ELF-1 (cell line): Measurements from ENCODE around the gene MRPS16.
"Not testable (repeated sequence)": the region's sequence is repeated elsewhere in the genome, so short reads cannot be mapped to it uniquely, and the experiment has no call there.

ENCODE experiments used
- DNase-seq: peaks from one replicate; pipeline ENCODE4 v3.0.0-alpha.2; 2016; ENCODE audit warnings: low read depth, low spot score

The MRPS16 gene

DNA sequence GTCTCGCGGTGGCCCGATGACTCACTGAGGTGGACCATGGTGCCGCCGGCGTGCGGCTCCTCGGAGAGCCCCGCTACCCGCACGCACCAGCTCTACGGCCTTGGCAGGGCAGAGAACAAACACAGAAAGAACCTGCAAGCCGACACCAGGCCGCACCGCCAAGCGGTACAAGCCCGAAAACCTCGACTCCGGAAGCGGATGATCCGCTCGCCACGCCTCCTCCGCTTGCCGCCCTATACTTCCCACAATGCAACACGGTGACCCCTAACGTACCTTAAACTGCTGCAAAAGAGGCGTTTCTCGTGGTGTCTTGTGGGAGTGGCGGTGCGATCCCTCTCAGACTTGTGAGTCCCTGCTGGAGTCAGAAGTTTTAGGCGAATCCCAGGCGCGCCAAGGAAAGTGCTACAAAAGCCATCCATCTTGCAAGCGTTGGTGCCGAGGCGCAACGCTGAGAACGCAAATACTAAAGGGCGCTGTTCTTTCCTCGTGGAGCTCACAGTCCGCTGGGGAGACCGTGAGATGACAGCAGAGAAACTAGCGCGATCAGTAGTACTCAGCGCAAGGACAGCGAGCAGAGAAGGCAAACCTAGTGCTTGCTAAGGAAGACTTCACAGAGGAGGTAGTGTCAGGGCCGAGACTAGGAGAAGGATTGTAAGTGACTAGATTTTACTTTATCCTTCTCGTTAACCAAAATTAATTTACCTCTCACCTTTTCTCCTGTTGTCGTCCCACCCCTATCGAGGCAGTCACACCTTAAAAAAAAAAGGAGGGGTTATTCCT, at the start of gene MRPS16:
Gene MRPS16 (minus strand): TSS at position 200 of the 780 bp plus-strand sequence. CDS start 162 bp downstream, at position 38.
- DNase-seq: peak; percentile 98

DNA sequence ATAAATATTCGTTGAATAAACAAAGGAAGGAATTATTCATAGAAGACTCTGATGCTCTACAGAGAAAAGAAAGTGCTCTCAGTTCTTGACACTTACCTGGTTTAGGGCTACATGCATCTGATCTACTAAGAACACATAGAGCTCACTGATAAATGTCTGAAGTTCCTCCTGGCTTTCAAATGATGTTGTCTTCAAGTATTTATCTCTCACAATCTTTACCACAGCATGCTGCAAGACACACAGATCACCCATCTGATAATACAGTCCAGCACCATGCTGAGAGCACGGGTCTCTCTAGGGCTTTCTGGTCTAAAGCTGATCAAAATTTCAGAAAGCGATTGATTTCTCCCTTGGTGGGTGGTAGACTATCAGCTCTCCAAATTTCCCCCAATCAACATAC, 44.5 kb upstream of the MRPS16 start:
- DNase-seq: no peak

DNA sequence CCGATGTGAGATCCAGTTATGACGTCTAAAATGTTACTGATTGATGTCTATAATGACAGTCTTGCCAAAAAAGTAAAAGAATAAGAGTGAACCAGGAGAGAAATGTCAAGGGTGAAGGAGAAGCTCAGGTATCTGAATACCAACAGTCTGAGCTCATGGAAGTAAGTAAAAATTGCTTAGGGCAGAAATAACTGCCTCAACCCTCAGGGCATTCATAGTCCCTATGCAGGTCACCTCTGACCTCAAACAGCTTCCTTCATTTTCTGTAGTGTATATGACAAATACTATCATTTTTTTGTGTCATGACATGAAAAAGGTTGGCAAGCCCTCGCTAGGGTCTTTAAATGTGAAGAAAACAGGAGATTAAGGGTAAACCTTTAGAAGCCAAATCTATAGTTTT, 41.0 kb upstream of the MRPS16 start:
- no peak for DNase-seq

DNA sequence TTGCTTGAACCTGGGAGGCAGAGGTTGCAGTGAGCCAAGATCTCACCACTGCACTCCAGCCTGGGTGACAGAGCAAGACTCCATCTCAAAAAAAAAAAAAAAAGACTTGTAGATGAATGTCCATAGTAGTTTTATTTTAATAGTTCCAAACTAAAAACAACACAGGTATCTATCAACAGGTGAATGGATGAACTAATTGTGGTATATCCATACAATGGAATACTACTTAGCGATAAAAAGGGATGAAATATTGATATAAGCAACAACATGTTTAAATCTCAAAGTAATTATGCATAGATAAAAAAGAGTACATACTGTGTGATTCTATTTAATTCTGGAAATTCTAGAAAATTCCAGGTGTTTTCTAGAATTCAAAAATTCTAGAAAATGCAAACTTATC, 37.5 kb upstream of the MRPS16 start:
- DNase-seq: no peak

DNA sequence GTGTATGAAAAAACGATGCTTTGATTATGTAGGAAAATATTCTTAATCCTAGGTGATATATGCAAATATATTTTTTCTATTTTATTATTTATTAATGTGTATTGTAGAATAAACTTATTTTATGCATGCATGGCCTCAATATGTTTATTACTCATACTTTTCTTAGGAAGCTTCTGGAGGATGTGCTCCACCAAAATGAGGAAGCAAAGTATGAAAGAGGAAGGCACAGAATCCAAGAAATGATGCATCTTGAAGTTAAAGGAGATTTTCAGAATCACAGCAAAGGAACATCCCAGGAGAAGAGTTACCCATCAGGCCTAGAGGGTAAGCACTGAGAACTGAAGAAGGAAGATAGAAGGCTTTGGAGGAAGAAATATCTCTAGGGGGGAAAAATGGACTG, 35.0 kb upstream of the MRPS16 start:
- DNase-seq: no peak

DNA sequence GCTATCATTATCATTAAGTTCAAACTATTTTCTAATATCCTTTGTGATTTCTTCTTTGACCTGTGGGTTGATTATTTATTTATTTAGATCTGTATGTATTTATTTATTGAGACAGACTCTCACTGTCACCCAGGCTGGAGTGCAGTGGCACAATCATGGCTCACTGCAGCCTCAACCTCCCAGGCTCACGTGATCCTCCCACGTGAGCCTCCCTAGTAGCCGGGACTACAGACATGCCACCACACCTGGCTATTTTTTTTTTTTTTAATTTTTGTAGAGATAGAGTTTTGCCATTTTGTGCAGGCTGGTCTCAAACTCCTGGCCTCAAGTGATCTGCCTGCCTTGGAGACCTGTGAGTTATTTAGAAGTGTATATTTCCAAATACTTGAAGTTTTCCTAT, 28.7 kb upstream of the MRPS16 start:
- no peak for DNase-seq

DNA sequence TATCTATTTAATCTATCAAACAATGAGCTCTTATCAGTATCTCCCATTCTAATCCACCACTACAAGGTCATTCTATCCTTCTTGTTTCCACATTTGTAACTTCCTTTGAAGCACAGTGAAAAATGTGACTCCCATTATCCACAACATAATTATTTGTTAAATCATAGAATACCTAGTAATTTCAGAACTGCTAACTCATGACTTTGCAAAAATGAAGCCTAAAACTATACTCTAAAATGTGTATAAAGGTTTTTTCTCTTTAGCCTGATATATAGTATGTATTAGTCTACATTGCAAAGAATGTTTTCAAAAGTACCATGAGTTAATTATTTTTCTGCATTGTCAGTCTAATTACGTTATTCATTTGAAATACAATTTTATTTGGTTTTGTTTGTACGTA, 12.0 kb upstream of the MRPS16 start:
- DNase-seq: no peak

DNA sequence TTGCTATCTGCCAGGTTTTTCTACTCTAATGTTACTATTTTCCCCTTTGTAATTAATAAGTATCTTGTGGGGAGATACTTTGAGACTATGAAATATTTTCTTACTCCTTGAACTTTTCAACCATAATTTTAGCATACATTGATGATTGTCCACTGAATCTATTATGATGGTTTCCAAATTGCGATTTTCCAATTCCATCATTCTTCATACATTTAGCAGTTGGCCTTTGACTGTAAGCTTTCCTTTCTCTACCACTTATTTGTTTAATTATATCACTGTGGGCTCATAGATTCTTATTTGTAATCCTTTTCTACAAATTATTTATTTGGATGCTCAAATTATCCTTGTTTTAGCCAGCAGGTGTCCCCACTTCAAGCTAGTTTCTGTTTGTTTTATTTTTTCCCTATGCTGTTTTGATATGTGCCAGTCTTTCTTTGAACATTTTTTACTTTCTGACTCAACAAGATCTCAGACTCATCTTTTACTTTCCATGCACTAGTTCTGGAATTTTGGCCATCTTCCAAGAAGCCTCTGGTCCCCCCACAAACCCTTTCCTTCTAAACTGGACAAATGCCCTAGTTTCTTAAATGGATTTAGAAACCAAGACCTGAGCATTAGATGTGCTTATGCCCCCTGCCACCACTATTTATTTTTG, 11.4 kb upstream of the MRPS16 start:
- DNase-seq: no peak

DNA sequence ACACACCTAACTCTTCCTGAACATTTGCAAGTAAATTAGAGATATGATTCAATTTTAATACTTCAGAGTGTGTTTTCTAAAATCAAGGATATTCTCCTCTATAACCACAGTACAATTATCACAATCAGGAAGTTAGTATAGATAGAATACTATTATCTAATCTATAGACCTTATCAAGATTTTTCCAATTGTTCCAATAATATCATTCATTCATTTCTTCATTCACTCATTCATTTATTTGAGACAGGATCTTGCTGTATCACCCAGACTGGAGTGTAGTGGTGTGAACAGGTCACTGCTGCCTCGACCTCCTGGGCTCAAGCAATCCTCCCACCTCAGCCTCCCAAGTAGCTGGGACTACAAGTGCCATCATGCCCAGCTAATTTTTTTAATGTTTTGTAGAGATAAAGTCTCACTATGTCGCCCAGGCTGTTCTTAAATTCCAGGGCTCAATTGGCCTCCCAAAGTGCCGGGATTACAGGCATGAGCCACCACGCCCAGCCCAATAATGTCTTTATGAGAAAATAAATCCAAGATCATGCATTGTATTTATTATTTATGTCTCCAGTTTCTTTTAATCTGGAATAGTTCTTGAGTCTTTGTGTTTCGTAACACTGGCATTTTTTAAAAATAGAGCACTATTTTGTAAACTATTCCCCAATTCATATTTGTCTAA, 10.6 kb upstream of the MRPS16 start:
- DNase-seq: no peak

DNA sequence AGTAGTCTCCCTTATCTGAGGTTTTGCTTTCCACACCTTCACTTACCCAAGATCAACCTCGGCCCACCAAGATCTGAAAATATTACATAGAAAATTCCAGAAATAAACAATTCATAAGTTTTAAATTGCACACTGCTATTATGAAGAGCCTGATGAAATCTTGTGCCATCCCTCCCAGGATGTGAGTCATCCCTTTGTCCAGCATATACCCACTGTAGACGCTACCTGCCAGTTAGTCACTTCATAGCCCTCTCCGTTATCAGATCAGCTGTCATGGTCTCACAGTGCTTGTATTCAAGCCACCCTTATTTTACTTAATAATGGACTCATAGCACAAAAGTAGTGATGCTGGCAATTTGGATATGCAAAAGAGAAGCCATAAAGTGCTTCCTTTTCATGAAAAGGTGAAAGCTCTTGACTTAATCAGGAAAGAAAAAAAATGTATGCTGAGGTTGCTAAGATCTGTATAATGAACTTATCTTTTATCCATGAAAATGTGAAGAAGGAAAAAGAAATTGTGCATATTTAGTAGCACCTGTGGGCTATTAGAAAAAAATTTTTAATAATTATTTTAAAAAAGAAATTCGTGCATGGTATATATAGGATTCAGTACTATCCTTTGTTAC, 9.8 kb upstream of the MRPS16 start:
- DNase-seq: no peak

DNA sequence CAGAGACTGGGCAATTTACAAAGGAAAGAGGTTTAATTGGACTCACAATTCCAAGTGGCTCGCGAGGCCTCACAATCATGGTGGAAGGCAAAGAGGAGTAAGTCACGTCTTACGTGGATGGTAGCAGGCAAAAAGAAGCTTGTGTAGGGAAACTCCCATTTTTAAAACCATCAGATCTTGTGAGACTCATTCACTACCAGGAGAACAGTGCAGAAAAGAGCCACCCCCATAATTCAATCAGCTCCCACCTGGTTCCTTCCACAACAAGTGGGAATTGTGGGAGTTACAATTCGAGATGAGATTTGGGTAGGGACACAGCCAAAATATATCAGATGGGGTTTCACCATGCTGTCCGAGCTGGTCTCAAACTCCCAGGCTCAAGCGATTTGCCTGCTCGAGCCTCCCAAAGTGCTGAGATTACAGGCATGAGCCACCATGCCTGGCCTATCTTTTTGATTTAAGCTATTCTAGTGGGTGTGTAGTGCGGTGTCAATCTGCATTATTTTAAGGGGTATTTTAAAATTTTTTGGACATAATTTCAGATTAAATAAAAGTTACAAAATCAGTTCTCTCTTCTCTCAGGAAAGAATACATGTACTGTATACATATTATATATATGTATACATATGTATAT, 9.0 kb upstream of the MRPS16 start:
- DNase-seq: no peak

DNA sequence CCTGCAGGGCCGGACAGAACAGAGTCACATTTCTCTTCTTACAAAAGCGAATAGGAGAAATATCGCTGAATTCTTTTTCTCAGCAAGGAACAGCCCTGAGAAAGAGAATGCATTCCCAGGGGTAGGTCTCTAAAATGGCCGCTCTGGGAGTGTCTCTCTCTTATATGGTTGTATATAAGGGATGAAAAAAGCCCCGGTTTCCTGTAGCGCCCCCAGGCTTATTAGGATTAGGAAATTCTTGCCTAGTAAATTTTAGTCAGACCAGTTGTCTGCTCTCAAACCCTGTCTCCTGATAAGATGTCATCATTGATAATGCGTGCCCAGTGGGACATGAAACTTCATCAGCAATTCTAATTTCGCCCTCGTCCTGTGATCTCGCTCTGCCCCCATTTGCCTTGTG, 6.2 kb upstream of the MRPS16 start:
- not testable (repeated sequence) for DNase-seq

DNA sequence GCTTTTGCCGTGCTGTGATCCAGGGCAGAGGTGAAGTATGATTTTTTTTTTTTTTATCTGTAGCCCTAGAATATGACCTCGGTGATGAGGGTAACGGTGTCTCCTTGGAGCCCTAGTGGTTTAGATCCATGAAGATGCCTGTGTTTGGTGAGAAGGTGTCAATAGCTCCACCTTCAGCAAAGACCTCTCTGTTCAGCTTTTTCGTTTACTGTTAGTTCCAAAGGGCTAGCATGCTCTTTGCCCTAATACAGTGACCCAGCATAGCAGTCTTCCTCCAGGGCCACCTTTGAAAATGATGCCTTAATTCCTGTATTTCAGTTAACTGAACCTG, 746 bp upstream of the MRPS16 start:
- DNase-seq: peak; percentile 15

DNA sequence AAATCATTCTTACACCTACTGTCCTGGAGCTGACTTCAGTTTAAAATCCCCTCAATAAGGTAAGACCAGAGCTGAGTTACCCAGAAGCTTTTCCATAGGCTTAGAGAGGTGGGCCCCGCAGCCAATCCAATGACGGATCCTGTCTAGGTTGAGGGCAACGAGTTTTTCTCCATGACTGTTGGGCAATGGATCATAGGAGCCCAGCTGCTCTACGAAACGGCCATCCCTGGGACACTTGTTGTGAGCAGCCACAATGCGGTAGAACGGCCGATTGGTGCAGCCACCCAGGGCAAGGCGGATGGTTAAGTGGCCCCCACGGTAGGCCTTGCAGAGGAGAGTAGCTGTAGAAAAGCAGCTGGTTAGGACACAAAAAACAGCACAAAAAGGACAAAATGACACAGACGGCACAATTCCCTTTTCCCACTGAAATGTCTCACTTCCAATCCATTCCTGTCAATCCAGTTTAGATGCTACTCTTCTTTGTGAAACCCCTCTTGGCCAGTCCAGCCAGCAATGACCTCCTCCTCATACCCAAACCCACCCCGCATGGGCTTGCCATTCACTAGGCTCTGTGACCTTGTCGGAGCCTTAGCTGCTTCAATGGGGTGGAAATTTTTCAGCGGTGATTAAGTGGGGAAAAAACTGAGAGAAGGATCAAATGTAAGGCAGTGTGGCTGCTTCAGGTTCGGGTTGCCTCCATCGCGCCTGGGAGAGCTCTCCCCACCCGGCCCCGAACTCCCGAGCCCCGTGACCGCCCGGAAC, 580 bp downstream of the MRPS16 start:
- peak; percentile 29 for DNase-seq

DNA sequence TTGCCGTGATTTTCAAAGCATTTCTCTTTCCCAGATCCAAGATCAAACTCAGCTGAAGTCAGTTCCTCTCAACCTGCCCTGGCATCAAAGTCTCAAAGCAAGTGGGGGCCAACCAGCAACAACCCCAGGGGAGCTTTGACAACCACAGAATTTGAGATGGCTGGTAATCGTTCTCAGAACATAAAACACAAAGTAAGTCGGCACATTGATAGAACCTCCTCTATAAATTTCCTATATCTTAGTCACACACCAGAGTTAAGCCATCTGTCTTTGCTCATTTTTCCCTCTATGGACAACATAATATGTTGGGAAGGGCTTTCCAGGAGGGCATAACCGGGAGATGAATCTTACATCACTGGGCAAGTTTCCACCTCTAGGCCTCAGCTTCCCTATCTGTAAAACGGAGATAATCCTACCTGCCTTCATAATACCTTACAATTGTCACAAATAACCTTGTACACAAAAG, 4.2 kb downstream of the MRPS16 start:
- no peak for DNase-seq

DNA sequence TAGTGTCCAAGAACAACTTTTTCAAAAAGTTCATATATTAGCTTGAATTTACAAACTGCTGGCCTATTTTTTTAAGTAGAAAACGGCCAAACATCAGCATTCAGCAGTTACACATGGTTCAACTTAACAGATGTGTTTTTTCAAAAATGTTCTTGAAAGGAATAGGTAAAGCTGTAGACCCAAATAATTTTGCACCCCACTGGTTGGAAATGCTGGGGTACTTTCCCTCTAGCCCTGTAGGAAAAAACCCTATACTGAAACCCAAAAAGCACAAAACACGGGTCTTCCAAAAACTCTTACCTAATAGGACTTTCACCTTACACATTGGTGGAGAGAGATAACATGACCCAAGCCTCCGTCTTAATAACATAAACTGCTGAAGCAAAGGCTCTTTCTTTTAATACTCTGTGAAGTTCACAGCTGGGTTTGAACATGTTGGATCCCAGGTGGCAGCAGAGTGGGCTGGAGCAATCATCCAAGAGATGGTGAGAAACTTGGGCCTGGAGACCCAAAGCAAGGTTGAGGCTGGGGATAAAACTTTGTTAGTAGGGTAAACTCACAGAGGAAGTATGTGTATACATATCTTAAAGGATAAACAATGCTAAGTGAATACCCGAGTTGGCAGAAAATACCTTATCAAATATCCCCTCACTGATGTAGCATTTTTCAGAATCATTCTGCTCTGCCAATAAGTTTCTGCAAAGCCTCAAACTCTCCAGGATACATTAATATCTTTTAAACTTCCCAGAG, 4.8 kb downstream of the MRPS16 start:
- no peak for DNase-seq

DNA sequence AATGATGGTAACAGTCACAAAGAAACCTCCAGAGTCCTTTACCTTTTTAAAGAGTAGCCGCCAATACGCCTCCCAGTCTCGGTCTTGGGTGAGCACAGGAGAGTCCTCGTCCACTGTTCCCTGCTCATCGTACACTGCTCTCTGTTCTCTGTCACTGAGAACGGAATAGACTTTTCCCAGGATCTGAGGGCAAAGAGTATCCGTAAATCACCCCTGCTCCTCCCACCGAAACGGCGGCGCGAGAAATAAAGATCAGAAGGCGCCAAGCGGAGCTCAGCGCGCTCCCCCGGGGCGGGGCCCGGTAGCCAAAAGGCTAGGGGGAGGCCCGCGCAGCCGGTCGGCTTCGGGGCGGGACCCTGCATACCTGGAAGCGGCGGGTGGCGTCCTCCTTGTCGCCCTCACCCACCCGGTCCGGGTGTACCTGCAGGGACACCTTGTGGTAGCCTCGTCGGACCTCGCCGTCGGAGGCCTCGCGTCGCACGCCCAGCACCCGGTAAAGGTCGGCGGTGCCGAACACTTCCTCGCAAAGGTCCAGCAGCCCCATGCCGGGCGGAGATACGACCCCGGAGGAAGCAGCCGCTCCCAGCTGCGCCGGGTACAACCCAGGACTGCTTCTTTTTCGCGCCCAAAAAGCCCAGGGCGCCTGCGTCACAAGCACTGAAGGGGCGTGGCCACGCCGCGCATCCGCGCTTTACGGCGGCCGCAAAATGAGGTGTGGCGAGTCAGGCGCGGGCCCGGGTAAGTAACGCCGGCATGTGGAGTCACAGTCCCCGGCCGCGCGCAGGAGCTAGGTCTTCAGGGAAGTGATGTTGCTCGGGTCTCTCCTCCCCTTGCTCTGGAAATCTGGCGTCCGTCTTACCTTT, 5.6 kb downstream of the MRPS16 start, which contains the start of gene DNAJC9:
Gene DNAJC9 (minus strand): TSS at position 610 of the 863 bp plus-strand sequence. CDS start 66 bp downstream, at position 544.
- DNase-seq: peak; percentile 99

DNA sequence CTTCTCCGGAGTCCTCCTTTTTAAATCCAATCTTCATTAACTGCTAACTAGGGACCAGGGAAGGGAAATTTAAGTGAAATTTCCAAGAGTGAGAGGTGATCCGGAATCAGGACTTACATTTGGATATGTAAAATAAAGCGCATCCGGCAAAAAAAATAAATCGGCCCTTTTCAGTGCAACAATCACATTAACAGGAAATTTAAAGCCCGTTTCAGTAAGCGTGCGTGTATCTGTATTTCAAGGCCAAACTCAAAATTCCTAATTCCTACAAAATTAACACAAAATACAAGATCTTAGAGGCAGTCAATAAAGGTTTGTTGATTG, 6.2 kb downstream of the MRPS16 start:
- no peak for DNase-seq

DNA sequence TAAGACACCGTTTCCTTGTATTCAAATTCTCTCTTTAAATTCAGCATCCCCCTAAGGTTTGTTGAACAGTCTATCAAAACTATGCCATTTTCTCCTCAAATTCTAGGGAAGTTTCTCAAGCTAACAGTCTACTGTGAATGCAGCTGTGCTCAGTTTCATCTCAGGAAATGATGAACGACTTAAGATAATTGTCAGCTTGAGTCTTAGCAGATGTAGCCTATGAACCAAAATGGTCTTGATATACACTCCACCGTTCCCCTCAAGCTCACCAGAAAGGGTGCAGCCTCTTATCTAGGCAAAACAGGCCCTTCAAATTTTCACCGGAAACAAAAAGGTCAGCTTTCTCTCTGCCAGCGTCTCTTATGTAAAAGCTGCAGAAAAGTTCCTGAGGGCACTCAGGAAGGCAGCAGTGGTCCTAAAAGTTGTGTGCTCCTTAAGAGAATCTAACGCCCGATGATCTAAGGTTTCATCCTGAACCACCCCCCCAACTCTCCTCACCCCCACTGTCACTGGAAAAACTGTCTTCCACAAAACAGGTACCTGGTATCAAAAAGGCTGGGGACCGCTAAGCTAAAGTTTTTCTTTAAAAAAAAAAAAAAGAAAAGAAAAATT, 7.5 kb downstream of the MRPS16 start:
- peak; percentile 12 for DNase-seq
